ENCODE results near the gene TLR6.

DNA sequence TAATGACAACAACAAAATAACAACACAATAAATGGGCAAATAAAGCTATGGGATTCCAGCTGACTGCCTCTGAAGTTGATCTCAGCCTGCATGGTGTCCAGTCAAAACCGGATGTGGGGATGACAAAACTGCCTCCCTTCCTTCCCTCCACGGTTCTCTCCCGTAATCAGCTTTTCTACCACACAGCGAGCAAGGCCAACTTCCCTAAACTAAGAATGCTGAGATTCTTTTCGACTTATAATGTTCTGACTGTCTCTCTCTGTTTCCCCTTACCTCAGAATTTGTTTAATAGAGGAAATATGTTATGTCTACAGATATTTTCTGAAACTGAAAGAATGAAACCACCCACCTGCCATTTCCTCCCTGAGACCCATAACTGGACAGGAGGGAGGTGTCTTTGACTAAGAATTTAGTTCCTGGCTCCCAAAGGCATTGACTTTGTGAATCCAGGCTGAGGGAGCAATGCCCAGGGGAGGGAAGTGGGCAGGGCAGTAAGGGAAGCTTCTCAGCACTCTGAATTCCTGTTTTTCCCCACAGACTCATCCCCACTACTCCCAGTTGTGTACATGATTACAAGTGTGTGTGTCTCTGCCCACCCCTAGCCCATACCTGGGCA is 51.0 kb downstream of the TLR6 start:
- no peak for TF ChIP-seq POLR2A (IDR thresholded peaks at IDR 0.05)
- TF ChIP-seq CTCF (IDR thresholded peaks at IDR 0.05): no peak
